Measurements from ENCODE around the gene PSTPIP2. TPM values are rescaled to one million over a fixed set of nuclear protein-coding genes. Genes with fewer than 3 reads are reported as not detected.
"Not testable (repeated sequence)": the region's sequence is repeated elsewhere in the genome, so short reads cannot be mapped to it uniquely, and the experiment has no call there.

PSTPIP2 gene
- total and polyA plus RNA-seq, 2 of the 8 experiments (the other 6 are each of a cell fraction or from before 2014, with no cell fraction given): 1.8 to 2.4 TPM

- H2BK20ac ChIP-seq (ENCODE audit: low read length): no peak overlapping the region
- H3K18ac ChIP-seq (ENCODE audit: extremely low read depth, low read length): no peak overlapping the region
- no peak overlapping the region for H3K14ac ChIP-seq (ENCODE audit: insufficient read length)
- no peak for FAIRE-seq
- WGBS, 2 experiments (ENCODE audit: extremely low coverage in 1 of 2, insufficient coverage in 1 of 2, insufficient read length in 1 of 2, insufficient replicate concordance in 2 of 2, low coverage in 1 of 2, low lambda C conversion rate in 2 of 2, missing lambda C conversion rate in 1 of 2): 90% methylated on average over 10 of the region's 10 CpGs; no CpG with 5 or more reads in 1 of the 2 experiments
- peaks cover 14 to 44% (median 29%) of the 10 kb centered on the region in 4 experiments for H3K36me3 ChIP-seq (ENCODE audit: control insufficient read depth in 2 of 4, insufficient read depth in 4 of 4, low read length in 3 of 4)
- peaks cover 1 to 8% of the 10 kb centered on the region in 2 experiments for H4K20me1 ChIP-seq (replicated peaks in 1 of 2; ENCODE audit: control insufficient read depth in 1 of 2, insufficient read depth in 2 of 2, low read length in 2 of 2)
- H4K8ac ChIP-seq (ENCODE audit: extremely low read depth, insufficient read depth, low read length): no peak overlapping the region
- H3K4ac ChIP-seq (replicated peaks; ENCODE audit: insufficient read length, low read depth, low read length): no peak overlapping the region
- H3K4me1 ChIP-seq (replicated peaks in 1 of 4; ENCODE audit: control insufficient read depth in 3 of 4, insufficient read depth in 4 of 4, low read length in 3 of 4): peaks cover 0 to 3% (median 2%) of the 10 kb centered on the region in 4 experiments; a peak in 6 of 7 replicates
- H3K9me3 ChIP-seq (ENCODE audit: insufficient read depth in 2 of 2, low read depth in 1 of 2, low read length in 1 of 2): no peaks in the 10 kb centered on the region
- POLR2A ChIA-PET (ENCODE audit: partially characterized antibody): interaction anchor here (0.7 to 4.6 kb wide), 4 partner anchors 9 to 32 kb away, joined by 3 to 30 read pairs (median 3); partner anchors contain the start of gene HAUS1
- no peak overlapping the region for H3K23ac ChIP-seq (ENCODE audit: insufficient read length)
- H2AK5ac ChIP-seq (ENCODE audit: low read depth, low read length): no peak overlapping the region
- CTCF ChIA-PET (ENCODE audit: partially characterized antibody): interaction anchor here (2.3 kb wide), 1 partner anchor 22 kb away, joined by 8 read pairs; no protein-coding TSS in a partner anchor
- H4K5ac ChIP-seq (ENCODE audit: insufficient read length, low read depth, low read length): no peak overlapping the region
- no peak overlapping the region for H2BK12ac ChIP-seq (ENCODE audit: low read depth, low read length)
- no peak overlapping the region for H2AFZ ChIP-seq (ENCODE audit: low read length)
- no peak overlapping the region for H2BK5ac ChIP-seq (ENCODE audit: low read depth, low read length)
- H3K4me3 ChIP-seq (ENCODE audit: extremely low read depth in 1 of 4, insufficient read depth in 2 of 4, low read depth in 3 of 4, low read length in 4 of 4): no peak overlapping the region
- no peaks in the 10 kb centered on the region for H3K27me3 ChIP-seq (replicated peaks in 1 of 4; ENCODE audit: control insufficient read depth in 3 of 4, extremely low read depth in 1 of 4, insufficient read depth in 3 of 4, low read length in 3 of 4)
- no peak overlapping the region for H4K91ac ChIP-seq (replicated peaks; ENCODE audit: insufficient read length, low read length)
- H3K9ac ChIP-seq (replicated peaks in 1 of 4; ENCODE audit: extremely low read depth in 1 of 4, low read depth in 3 of 4, low read length in 3 of 4): no peak overlapping the region
- no peak overlapping the region for H3K27ac ChIP-seq (ENCODE audit: low read depth, low read length)
- peaks cover 24 to 71% of the 10 kb centered on the region in 2 experiments for H3K79me2 ChIP-seq (ENCODE audit: control insufficient read depth in 1 of 2, insufficient read depth in 2 of 2, low read length in 2 of 2)
- peaks cover 10% of the 10 kb centered on the region for H3K23me2 ChIP-seq (ENCODE audit: low read depth, low read length)
- no peak overlapping the region for H2BK15ac ChIP-seq (ENCODE audit: low read length)
- H2BK120ac ChIP-seq (replicated peaks; ENCODE audit: low read depth, low read length): no peak overlapping the region
- no peak for DNase-seq (ENCODE audit: low read depth in 1 of 2, low spot score in 2 of 2)
- no peaks in the 10 kb centered on the region for H3K79me1 ChIP-seq (ENCODE audit: low read depth, low read length)
- TF ChIP-seq SP1 (IDR thresholded peaks at IDR 0.05; ENCODE audit: low read depth, low read length): no peak
- no peak overlapping the region for H3K56ac ChIP-seq (replicated peaks; ENCODE audit: insufficient read length, low read depth, low read length)
- H3K4me2 ChIP-seq (ENCODE audit: insufficient read depth in 1 of 2, low read depth in 2 of 2, low read length in 2 of 2): peak overlapping the region in 1 of 2 experiments; percentile 3; a peak in 1 of 4 replicates
Measured at GRCh38 chr18:46095532-46095931, 23.5 kb upstream of the PSTPIP2 start.

- H2BK12ac ChIP-seq (ENCODE audit: low read depth, low read length); H3K23me2 ChIP-seq (ENCODE audit: low read depth, low read length); H3K9ac ChIP-seq (replicated peaks in 1 of 4; ENCODE audit: extremely low read depth in 1 of 4, low read depth in 3 of 4, low read length in 3 of 4); H3K56ac ChIP-seq (replicated peaks; ENCODE audit: insufficient read length, low read depth, low read length); H3K27me3 ChIP-seq (replicated peaks in 1 of 4; ENCODE audit: control insufficient read depth in 3 of 4, extremely low read depth in 1 of 4, insufficient read depth in 3 of 4, low read length in 3 of 4); H2BK15ac ChIP-seq (ENCODE audit: low read length); H2AFZ ChIP-seq (ENCODE audit: low read length); H3K4me1 ChIP-seq (replicated peaks in 1 of 4; ENCODE audit: control insufficient read depth in 3 of 4, insufficient read depth in 4 of 4, low read length in 3 of 4); H2BK20ac ChIP-seq (ENCODE audit: low read length); H4K8ac ChIP-seq (ENCODE audit: extremely low read depth, insufficient read depth, low read length); H3K27ac ChIP-seq (ENCODE audit: low read depth, low read length); H4K20me1 ChIP-seq (replicated peaks in 1 of 2; ENCODE audit: control insufficient read depth in 1 of 2, insufficient read depth in 2 of 2, low read length in 2 of 2); H3K14ac ChIP-seq (ENCODE audit: insufficient read length); H3K18ac ChIP-seq (ENCODE audit: extremely low read depth, low read length); H3K9me3 ChIP-seq (ENCODE audit: insufficient read depth in 2 of 2, low read depth in 1 of 2, low read length in 1 of 2); H3K4me3 ChIP-seq (ENCODE audit: extremely low read depth in 1 of 4, insufficient read depth in 2 of 4, low read depth in 3 of 4, low read length in 4 of 4); CTCF ChIA-PET (ENCODE audit: partially characterized antibody); H2BK120ac ChIP-seq (replicated peaks; ENCODE audit: low read depth, low read length); H3K4ac ChIP-seq (replicated peaks; ENCODE audit: insufficient read length, low read depth, low read length); H3K4me2 ChIP-seq (ENCODE audit: insufficient read depth in 1 of 2, low read depth in 2 of 2, low read length in 2 of 2); H4K91ac ChIP-seq (replicated peaks; ENCODE audit: insufficient read length, low read length); H3K79me1 ChIP-seq (ENCODE audit: low read depth, low read length); H3K23ac ChIP-seq (ENCODE audit: insufficient read length); FAIRE-seq; H2BK5ac ChIP-seq (ENCODE audit: low read depth, low read length); H2AK5ac ChIP-seq (ENCODE audit: low read depth, low read length); H4K5ac ChIP-seq (ENCODE audit: insufficient read length, low read depth, low read length); DNase-seq (ENCODE audit: low read depth in 1 of 2, low spot score in 2 of 2): not testable (repeated sequence)
- 94% methylated on average over 8 of the region's 8 CpGs; no CpG with 5 or more reads in 1 of the 2 experiments for WGBS, 2 experiments (ENCODE audit: extremely low coverage in 1 of 2, insufficient coverage in 1 of 2, insufficient read length in 1 of 2, insufficient replicate concordance in 2 of 2, low coverage in 1 of 2, low lambda C conversion rate in 2 of 2, missing lambda C conversion rate in 1 of 2)
- H3K36me3 ChIP-seq (ENCODE audit: control insufficient read depth in 2 of 4, insufficient read depth in 4 of 4, low read length in 3 of 4): peaks cover 42 to 98% (median 86%) of the 10 kb centered on the region in 4 experiments
- POLR2A ChIA-PET (ENCODE audit: partially characterized antibody): interaction anchor here (1.0 kb wide), 1 partner anchor 10 kb away, joined by 4 read pairs; the partner anchor contains the start of gene ATP5F1A
- peaks cover 3 to 32% of the 10 kb centered on the region in 2 experiments; a peak in 3 of 4 replicates for H3K79me2 ChIP-seq (ENCODE audit: control insufficient read depth in 1 of 2, insufficient read depth in 2 of 2, low read length in 2 of 2)
Measured at GRCh38 chr18:46088501-46088900, 16.4 kb upstream of the PSTPIP2 start.
